ENCODE results near the gene DDOST. TPM values are rescaled to one million over a fixed set of nuclear protein-coding genes. Genes with fewer than 3 reads are reported as not detected.

The DDOST gene
- polyA plus RNA-seq, 2 of the 4 experiments (the other 2 are of a cell fraction): 158 to 231 TPM

DNA sequence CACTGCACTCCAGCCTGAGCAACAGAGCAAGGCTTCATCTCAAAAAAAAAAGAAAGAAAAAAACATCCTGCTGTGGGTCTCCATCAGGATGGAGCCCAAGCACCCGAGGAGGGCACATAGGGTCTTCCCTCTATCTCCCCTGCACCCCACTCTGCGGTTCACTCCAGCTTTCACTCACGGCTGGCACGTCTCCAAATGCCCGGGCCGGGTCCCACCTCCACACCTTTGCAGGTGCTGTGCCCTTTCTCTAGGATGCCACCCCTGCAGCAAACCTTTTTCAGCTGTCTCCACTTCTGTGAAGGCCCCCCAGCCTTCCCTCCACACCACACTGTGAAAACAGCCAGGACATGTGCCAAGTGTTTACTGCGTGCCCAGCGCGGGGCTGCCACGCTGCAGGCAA lies 22.4 kb upstream of the DDOST start:
- H3K27ac ChIP-seq: no peak overlapping the region
- no peak for DNase-seq (ENCODE audit: low read depth in 1 of 2, low spot score in 1 of 2)
- H3K4me1 ChIP-seq: no peaks in the 10 kb centered on the region
- no peak for FAIRE-seq
- 72% methylated on average over 10 of the region's 10 CpGs for WGBS (ENCODE audit: missing lambda C conversion rate)
- ChIA-PET POLR2A (no interaction called here), CTCF (interaction anchor here (1.7 kb wide), 1 partner anchor 13 kb away, joined by 6 read pairs; no protein-coding TSS in a partner anchor)
- TF ChIP-seq SREBF2 (IDR thresholded peaks at IDR 0.05) (no peak), PHF8 (IDR thresholded peaks at IDR 0.05; ENCODE audit: borderline replicate concordance, low read depth) (no peak), RAD21 (conservative IDR thresholded peaks at IDR 0.05 in 1 of 2, IDR thresholded peaks at IDR 0.05 in 1 of 2) (no peak), GATA3 (IDR thresholded peaks at IDR 0.05; ENCODE audit: borderline replicate concordance) (no peak)
- TF ChIP-seq, protein P1, sequence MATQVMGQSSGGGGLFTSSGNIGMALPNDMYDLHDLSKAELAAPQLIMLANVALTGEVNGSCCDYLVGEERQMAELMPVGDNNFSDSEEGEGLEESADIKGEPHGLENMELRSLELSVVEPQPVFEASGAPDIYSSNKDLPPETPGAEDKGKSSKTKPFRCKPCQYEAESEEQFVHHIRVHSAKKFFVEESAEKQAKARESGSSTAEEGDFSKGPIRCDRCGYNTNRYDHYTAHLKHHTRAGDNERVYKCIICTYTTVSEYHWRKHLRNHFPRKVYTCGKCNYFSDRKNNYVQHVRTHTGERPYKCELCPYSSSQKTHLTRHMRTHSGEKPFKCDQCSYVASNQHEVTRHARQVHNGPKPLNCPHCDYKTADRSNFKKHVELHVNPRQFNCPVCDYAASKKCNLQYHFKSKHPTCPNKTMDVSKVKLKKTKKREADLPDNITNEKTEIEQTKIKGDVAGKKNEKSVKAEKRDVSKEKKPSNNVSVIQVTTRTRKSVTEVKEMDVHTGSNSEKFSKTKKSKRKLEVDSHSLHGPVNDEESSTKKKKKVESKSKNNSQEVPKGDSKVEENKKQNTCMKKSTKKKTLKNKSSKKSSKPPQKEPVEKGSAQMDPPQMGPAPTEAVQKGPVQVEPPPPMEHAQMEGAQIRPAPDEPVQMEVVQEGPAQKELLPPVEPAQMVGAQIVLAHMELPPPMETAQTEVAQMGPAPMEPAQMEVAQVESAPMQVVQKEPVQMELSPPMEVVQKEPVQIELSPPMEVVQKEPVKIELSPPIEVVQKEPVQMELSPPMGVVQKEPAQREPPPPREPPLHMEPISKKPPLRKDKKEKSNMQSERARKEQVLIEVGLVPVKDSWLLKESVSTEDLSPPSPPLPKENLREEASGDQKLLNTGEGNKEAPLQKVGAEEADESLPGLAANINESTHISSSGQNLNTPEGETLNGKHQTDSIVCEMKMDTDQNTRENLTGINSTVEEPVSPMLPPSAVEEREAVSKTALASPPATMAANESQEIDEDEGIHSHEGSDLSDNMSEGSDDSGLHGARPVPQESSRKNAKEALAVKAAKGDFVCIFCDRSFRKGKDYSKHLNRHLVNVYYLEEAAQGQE (IDR thresholded peaks at IDR 0.05): no peak
- TF ChIP-seq, protein P2, sequence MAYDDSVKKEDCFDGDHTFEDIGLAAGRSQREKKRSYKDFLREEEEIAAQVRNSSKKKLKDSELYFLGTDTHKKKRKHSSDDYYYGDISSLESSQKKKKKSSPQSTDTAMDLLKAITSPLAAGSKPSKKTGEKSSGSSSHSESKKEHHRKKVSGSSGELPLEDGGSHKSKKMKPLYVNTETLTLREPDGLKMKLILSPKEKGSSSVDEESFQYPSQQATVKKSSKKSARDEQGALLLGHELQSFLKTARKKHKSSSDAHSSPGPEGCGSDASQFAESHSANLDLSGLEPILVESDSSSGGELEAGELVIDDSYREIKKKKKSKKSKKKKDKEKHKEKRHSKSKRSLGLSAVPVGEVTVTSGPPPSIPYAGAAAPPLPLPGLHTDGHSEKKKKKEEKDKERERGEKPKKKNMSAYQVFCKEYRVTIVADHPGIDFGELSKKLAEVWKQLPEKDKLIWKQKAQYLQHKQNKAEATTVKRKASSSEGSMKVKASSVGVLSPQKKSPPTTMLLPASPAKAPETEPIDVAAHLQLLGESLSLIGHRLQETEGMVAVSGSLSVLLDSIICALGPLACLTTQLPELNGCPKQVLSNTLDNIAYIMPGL (CRISPR knock-in tag; IDR thresholded peaks at IDR 0.05; ENCODE audit: borderline replicate concordance): no peak
- no peak overlapping the region for H3K4me2 ChIP-seq
- H3K9me3 ChIP-seq: no peaks in the 10 kb centered on the region
- ATAC-seq: no peak
- H3K4me3 ChIP-seq: no peak overlapping the region

DNA sequence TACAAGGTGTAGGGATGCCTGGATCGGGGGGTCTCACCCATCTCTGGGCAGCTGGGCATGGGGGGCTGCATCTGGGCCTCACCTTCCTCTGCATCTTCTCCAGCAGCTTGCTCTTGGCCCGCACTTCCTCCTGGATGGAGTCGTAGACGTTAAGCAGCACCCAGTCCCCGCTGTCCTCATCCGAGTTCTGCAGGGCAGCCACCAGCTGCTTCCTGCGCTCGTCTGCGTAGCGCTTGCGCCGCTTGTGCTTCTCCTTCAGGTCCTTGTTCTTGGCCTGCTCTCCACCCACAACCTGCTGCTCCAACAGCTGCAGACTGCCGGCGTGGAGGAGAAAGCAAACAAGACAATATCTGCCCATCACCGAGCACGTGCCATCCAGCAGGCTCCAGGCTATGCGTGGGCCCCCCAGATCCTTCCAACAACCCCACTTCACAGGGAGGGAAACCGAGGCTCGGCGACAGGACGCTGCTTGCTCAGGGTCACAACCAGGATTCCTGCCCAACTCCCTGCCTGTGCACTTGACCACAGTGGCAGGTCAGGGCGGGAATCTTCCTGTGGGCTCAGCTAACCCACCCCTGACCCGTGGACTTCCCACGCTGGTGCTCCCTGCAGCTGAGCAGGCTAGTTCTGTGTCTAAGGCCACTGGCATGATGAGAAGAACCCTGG lies 21.5 kb upstream of the DDOST start:
- POLR2A ChIA-PET: no interaction called here
- H3K4me3 ChIP-seq: no peak overlapping the region
- CTCF ChIA-PET: interaction anchor here (0.6 to 1.3 kb wide), 2 partner anchors 14 to 470 kb away, joined by 3 read pairs; no protein-coding TSS in a partner anchor
- TF ChIP-seq, protein P3, sequence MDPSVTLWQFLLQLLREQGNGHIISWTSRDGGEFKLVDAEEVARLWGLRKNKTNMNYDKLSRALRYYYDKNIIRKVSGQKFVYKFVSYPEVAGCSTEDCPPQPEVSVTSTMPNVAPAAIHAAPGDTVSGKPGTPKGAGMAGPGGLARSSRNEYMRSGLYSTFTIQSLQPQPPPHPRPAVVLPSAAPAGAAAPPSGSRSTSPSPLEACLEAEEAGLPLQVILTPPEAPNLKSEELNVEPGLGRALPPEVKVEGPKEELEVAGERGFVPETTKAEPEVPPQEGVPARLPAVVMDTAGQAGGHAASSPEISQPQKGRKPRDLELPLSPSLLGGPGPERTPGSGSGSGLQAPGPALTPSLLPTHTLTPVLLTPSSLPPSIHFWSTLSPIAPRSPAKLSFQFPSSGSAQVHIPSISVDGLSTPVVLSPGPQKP (IDR thresholded peaks at IDR 0.05; ENCODE audit: low read depth, low read length): no peak
- TF ChIP-seq PHF8 (IDR thresholded peaks at IDR 0.05; ENCODE audit: borderline replicate concordance, low read depth) (no peak), HOXB13 (CRISPR knock-in tag; IDR thresholded peaks at IDR 0.05; ENCODE audit: low read depth) (no peak), RFX5 (IDR thresholded peaks at IDR 0.05) (no peak), GATA3 (IDR thresholded peaks at IDR 0.05; ENCODE audit: borderline replicate concordance) (no peak), ZC3H11A (IDR thresholded peaks at IDR 0.05) (no peak), NPAS2 (CRISPR knock-in tag; IDR thresholded peaks at IDR 0.05; ENCODE audit: borderline replicate concordance) (no peak), TP53 (CRISPR knock-in tag; IDR thresholded peaks at IDR 0.05) (no peak), FOSL2 (IDR thresholded peaks at IDR 0.05) (no peak), FOSL2 (CRISPR knock-in tag; IDR thresholded peaks at IDR 0.05) (no peak), SREBF2 (IDR thresholded peaks at IDR 0.05) (no peak), ZFP36 (IDR thresholded peaks at IDR 0.05; ENCODE audit: borderline replicate concordance, partially characterized antibody) (no peak)
- TF ChIP-seq, protein P2 (CRISPR knock-in tag; IDR thresholded peaks at IDR 0.05; ENCODE audit: borderline replicate concordance): no peak
- H3K4me2 ChIP-seq: no peak overlapping the region
- no peaks in the 10 kb centered on the region for H3K4me1 ChIP-seq
- H3K27ac ChIP-seq: no peak overlapping the region
- no peak for DNase-seq (ENCODE audit: low read depth in 1 of 2, low spot score in 1 of 2)
- 76% methylated on average over 20 of the region's 24 CpGs for whole genome bisulfite sequencing (ENCODE audit: missing lambda C conversion rate)
- H3K9me3 ChIP-seq: no peaks in the 10 kb centered on the region
- no peak for ATAC-seq
- FAIRE-seq: no peak

All from A549 (cell line).